GM19043 (cell line): ENCODE results near the gene TAL1.
"Not testable (repeated sequence)": the region's sequence is repeated elsewhere in the genome, so short reads cannot be mapped to it uniquely, and the experiment has no call there.

ENCODE experiments used
- ATAC-seq: cut with Tn5 transposase; IDR thresholded peaks from one replicate; pipeline ENCODE4 v1.9.1; 2021; ENCODE audit warnings: low read depth; ENCODE audit not compliant: unreplicated experiment

TAL1 gene

DNA sequence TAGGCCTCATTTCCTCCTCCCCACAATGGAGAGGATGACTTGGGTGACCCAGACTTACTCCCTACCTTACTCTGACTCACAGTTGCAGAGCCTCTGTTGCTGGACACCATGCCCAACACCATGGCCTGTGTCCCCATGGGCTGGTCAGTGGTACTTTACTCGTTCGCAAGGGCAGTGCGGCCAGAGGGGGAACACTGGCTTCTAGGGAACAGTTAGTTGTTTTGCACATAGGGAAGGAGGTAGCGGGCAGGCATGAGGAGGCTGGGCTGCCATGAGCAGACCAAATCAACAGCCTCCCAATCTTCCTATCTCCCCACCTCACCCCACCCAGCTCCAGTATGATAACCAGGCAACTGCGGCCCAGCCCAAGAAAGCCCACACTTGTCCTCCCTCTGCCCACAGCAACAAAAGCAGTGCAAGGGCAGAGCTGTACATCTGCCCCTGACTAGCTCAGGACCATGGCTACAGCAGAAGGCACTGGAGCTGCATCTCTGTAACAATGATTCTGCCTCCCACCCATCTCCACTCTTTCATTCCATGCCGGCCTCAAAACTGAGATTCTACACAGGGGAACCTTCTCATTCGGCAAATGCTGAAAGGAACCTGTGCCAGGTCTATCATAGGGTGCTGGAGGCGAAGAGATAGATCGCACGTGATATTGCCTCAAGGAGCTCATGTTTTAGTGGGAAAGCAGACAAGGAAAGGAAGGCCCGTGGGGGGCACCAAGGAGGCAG lies 18.6 kb downstream of the TAL1 start:
- no peak for ATAC-seq

DNA sequence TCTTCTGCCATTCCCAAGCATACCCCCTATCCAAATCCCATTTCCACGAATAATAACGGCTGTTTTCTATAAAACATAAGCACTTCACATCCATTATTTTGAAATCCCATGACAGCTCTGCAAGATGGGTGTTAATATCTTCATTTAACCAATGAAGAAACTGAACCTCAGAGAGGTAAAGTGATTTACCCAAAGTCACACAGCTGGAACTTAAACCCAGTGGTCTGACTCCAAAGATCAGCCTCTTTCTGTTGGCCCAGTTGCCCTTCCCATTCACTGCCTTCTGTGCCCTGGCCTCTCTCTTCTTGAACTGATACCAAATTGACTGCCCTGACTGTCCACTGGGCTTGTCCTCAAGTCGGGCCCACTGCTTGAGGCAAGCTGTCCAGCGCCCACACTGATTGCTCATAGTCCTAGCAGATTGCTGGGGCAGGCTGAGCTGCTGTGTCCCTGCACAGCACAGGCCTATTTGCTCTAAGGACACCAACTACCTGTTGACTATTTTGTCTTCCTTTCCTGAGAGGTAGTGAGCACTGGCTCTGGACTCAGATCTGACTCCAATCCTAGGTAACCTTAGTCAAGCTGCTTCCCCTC lies 19.3 kb downstream of the TAL1 start:
- ATAC-seq = no peak

- no peak for ATAC-seq
These were observed 20.2 kb downstream of the TAL1 start for GRCh38 chr1:47211796-47212269.

DNA sequence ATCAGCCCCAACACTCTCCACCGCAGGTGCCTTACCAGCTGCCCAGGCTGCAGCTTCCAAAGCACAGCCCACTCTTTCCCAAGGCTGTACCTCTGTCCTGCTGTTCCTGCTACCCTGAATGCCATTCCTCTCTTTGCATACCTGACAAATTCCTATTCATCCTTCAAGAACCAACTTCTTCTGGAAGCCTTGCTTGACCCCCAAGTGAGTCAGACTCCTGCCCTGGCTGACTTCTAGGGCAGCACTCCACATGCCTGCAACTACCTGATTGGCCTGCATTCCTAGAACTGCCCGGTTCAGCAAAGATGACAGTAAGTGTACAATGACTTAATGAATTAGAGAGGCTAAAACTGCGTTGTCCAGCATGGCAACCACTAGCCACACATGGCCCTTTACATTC lies 21.4 kb downstream of the TAL1 start:
- no peak for ATAC-seq

DNA sequence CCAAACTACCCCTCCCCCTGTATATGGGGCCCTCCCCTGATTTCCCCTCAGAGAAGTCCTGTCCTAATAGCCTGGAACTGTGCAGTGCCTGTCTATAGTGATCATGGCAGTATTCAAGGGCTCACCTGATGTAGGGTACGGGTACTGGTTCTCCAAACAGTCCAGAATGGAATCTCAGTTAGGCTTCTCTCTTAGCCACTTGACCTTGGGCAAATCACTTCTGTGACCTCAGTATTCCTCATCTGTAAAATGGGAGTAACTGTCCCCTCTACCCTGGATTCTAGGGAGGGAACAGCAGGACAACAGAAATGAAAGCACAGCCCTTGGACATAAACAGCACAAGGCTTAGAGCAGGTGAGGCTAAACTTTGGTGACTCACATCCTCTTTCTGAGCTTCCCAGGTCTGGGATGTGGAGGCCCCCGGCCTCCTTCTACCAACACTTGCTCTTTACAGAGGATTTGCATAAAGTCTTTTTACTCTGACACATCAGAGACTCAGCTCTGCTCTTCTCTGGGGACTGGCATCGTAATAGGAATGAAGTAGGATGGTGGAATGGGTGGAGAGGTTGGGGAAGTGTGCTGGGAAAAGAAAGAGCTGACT lies 22.2 kb downstream of the TAL1 start:
- ATAC-seq = no peak

DNA sequence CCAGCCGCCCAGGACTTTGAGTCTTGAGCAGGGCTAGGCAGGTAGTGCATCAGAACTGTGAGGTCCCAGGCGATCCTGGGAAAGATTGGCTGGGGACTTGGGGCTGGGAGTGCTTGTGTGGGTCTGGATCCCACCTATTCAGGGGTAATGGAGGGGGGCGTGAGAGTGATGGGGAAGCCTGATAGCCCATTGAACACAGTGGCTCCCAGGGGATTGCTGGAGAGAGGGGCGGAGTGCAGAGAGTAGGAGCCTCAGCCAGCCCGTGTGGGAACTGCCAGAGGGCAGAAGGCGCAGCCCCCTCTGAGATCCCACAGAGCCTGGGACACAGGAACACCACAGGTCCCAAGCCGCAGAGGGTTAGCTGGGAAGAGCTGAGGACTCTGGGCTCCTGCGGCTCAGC lies 22.9 kb downstream of the TAL1 start:
- no peak for ATAC-seq

GRCh38 chr1:47208374-47208850 lies 23.6 kb downstream of the TAL1 start:
- ATAC-seq = no peak

GRCh38 chr1:47207803-47208373 lies 24.1 kb downstream of the TAL1 start:
- ATAC-seq = no peak

DNA sequence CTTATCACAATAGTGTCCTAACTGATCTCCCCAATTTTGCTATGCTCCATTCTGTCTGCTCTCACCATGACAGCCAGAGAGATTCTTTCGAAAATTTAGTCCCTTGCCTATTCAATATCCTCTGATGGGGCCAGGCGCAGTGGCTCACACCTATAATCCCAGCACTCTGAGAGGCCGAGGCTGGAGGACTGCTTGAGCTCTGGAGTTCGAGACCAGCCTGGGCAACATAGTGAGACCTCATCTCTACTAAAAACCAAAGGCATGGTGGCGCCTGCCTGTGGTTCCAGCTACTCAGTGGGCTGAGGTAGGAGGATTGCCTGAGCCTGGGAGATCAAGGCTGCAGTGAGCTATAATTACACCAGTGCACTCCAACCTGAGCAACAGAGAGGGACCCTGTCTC lies 26.1 kb downstream of the TAL1 start:
- ATAC-seq = no peak

DNA sequence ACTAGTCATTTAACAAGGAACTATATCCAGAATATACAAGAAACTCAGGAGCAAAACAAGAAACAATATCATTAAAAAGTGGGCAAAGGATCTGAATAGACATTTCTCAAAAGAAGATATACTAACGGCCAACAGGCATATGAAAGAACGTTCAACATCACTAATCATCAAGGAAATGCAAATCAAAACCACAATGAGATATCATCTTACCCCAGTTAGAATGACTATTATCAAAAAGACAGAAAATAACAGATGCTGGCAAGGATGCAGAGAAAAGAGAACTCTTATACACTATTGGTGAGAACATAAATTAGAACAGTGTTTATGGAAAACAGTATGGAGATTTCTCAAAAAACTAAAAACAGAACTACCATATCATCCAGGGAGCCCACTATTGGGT lies 28.5 kb downstream of the TAL1 start:
- not testable (repeated sequence) for ATAC-seq

GRCh38 chr1:47201179-47201578 lies 30.8 kb downstream of the TAL1 start:
- ATAC-seq = no peak

GRCh38 chr1:47198214-47198613 lies 33.8 kb downstream of the TAL1 start:
- ATAC-seq = no peak

GRCh38 chr1:47196622-47197021 lies 35.4 kb downstream of the TAL1 start:
- ATAC-seq = no peak

- ATAC-seq = not testable (repeated sequence)
These were observed 36.0 kb downstream of the TAL1 start for GRCh38 chr1:47195981-47196380.

DNA sequence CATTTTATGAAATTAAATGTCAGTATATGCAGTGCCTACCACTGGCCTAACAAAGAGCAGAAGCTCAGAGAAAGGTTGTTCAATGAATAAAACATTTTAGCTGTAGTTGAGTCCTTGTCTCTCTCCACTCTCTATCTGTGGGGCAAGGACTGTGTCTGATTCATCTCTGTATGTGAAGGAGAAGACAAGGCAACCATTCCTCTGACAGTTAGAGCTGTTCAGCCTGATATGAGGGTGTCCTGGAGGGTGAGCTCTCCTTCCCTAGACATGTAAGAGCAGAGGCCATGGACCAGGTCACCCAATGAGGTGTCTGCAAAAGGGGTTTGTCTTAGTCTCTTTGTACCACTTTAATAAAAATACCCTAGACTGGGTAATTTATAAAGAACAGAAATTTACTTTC lies 37.7 kb downstream of the TAL1 start:
- ATAC-seq = no peak

- not testable (repeated sequence) for ATAC-seq
These were observed 38.5 kb downstream of the TAL1 start for GRCh38 chr1:47193496-47193895.

DNA sequence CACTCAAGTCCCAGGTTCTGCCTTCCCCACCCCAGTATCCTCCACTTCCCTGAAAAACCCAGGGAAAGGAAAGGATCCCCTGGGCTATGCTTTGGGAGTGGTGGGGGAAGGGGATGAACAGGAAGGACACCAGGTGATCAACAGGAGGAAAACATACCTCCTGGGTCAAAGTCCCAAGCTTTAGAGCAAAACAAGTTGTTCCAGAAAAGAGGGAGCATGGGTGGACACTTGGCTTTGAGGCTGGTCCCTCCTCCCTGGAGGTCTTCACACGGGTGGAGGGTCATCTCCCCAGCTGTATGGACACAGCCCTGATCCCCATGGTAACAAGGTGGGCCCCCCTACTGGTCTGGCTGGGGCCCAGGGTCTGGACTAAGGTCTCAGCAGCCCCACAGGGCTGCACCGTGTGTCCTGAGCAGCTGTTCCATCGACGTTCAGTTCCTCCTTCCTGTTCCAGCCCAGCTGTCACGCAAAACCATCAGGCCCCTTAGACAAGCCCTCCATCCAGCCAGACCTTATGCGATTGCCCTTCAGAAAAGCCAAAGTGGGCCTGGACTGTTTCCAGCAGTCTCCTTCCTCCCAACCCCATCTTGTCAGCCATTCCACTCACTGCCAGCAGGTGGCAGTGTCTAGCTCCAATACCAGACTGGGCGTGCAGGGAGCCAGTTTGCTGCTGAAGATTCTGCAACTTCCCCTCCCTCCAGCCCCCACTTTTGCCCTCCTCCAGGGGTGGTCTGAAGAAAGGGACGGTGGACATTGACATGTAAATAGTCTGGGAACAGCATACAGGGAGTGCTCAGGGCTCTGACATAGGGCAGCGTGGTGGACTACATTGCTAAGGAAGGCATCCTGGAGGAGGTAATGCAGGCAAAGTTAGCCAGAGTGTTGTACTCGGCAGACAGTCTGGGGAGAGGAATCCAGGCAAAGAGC lies 39.3 kb downstream of the TAL1 start:
- peak; percentile 59 for ATAC-seq

DNA sequence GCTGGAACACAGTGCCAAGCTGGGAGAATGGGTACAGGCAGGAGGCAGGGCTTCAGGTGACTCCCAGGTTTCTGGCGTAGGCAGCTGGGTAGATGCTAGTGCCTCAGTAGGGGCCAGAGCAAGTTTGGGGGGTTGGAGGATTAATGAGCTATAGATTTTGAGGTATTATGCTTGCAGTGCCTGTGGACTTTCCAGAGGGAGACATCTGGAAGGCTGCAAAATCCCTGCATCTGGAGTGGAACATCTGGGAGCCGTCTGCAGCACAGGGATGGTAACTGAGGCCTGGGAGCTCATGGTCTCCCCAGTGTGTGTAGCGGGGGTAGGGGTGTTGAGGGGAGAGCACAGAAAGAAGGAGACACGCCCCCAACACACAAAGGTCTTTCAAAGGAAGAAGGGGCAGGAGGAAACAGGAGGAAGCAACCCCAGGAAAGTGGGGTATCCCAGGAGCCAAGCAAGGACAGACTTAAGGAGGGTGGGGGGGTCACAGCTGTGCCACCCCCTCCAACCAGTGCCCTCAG lies 40.0 kb downstream of the TAL1 start:
- no peak for ATAC-seq

GRCh38 chr1:47190857-47191256 lies 41.2 kb downstream of the TAL1 start:
- no peak for ATAC-seq

- no peak for ATAC-seq
These were observed 41.5 kb downstream of the TAL1 start for GRCh38 chr1:47190509-47190855.
